SK-N-SH (cell line): ENCODE data around the gene SESTD1. TPM values are rescaled to one million over a fixed set of nuclear protein-coding genes. Genes with fewer than 3 reads are reported as not detected.

Experiments used
- CTCF ChIA-PET: fragments of 300-600, 350-600 bp; formaldehyde crosslinking; extraction: SDS; loops from one replicate; lab custom pipeline; 2021; lab: Yijun Ruan, JAX
- POLR2A ChIA-PET: fragments of 350-600 bp; sonication (Branson Sonifier 250); formaldehyde crosslinking; extraction: SDS; loops from one replicate; lab custom pipeline; 2020; ENCODE audit warnings: antibody characterized with exemption, inconsistent platforms; lab: Yijun Ruan, JAX
- DNase-seq: peaks from one replicate; pipeline ENCODE4 v3.0.0; 2012
- H2AFZ ChIP-seq: fragments of 200-600 bp; sonication (generic); 2 replicates; pipeline ENCODE4 v1.8.1; 2016; ENCODE audit warnings: antibody characterized with exemption, mild to moderate bottlenecking, low read depth
- H3F3A ChIP-seq: fragments of 200-600 bp; sonication (generic); replicated peaks from 2 replicates; pipeline ENCODE3; 2016; ENCODE audit warnings: antibody characterized with exemption, mild to moderate bottlenecking; ENCODE audit not compliant: insufficient read depth
- H3K27ac ChIP-seq, 2 experiments: fragments of 200-500 bp in 1 of 2; fragments of 200-600 bp in 1 of 2; sonication (Bioruptor generic) in 1 of 2; sonication (generic), shearing (Covaris generic) in 1 of 2; 2 replicates each; pipeline versions ENCODE4 v1.5.1 to v1.6.1; 2014 to 2016; ENCODE audit warnings: low read depth in 2 of 2, inconsistent platforms in 1 of 2, low read length in 1 of 2, mild to moderate bottlenecking in 1 of 2, mixed read lengths in 1 of 2
- H3K27me3 ChIP-seq: fragments of 200-600 bp; sonication (generic), shearing (Covaris generic); 2 replicates; pipeline ENCODE4 v1.6.1; 2016; ENCODE audit warnings: mixed run types; ENCODE audit not compliant: insufficient read depth
- H3K36me3 ChIP-seq, 2 experiments: fragments of 200-500 bp in 1 of 2; fragments of 200-600 bp in 1 of 2; sonication (Bioruptor generic) in 1 of 2; sonication (generic) in 1 of 2; replicated peaks in 1 of 2; 2 replicates each; pipeline versions ENCODE3 to v1.5.1; 2014 to 2016; ENCODE audit warnings: low read length in 1 of 2, mild to moderate bottlenecking in 1 of 2; ENCODE audit not compliant: insufficient read depth in 2 of 2, control insufficient read depth in 1 of 2
- H3K4me1 ChIP-seq, 2 experiments: fragments of 200-500 bp in 1 of 2; fragments of 200-600 bp in 1 of 2; sonication (Bioruptor generic) in 1 of 2; sonication (generic), shearing (Covaris generic) in 1 of 2; 2 replicates each; pipeline versions ENCODE4 v1.5.1 to v1.6.1; 2014 to 2016; ENCODE audit warnings: low read depth in 1 of 2, low read length in 1 of 2, mixed run types in 1 of 2; ENCODE audit not compliant: insufficient read depth in 2 of 2, control insufficient read depth in 1 of 2
- H3K4me2 ChIP-seq: fragments of 200-600 bp; sonication (generic), shearing (Covaris generic); 2 replicates; pipeline ENCODE4 v1.6.1; 2017; ENCODE audit warnings: mixed run types
- H3K4me3 ChIP-seq, 2 experiments: fragments of 200-500 bp in 1 of 2; fragments of 200-600 bp in 1 of 2; sonication (Bioruptor generic) in 1 of 2; sonication (generic), shearing (Covaris generic) in 1 of 2; 2 replicates each; pipeline versions ENCODE4 v1.5.1 to v1.8.1; 2014 to 2016; ENCODE audit warnings: low read depth in 2 of 2, inconsistent platforms in 1 of 2, low read length in 1 of 2, mild to moderate bottlenecking in 1 of 2, mixed read lengths in 1 of 2, moderate library complexity in 1 of 2
- H3K79me2 ChIP-seq: fragments of 200-600 bp; sonication (generic); 2 replicates; pipeline ENCODE4 v1.8.1; 2017; ENCODE audit warnings: mild to moderate bottlenecking; ENCODE audit not compliant: insufficient read depth
- H3K9ac ChIP-seq: fragments of 200-600 bp; sonication (generic); 2 replicates; pipeline ENCODE4 v1.6.1; 2017; ENCODE audit warnings: mixed run types
- H3K9me2 ChIP-seq: fragments of 200-600 bp; sonication (generic); 2 replicates; pipeline ENCODE4 v1.6.1; 2017; ENCODE audit warnings: mixed run types
- H3K9me3 ChIP-seq: fragments of 200-600 bp; sonication (generic); 2 replicates; pipeline ENCODE4 v1.6.1; 2017; ENCODE audit warnings: mixed run types, mild to moderate bottlenecking, moderate library complexity
- H4K20me1 ChIP-seq: fragments of 200-600 bp; sonication (generic); 2 replicates; pipeline ENCODE4 v1.6.1; 2017; ENCODE audit warnings: mild to moderate bottlenecking, mixed run types; ENCODE audit not compliant: insufficient read depth
- FOXM1 ChIP-seq: IDR thresholded peaks from 2 replicates; pipeline ENCODE4 v1.4.0; 2012; ENCODE audit warnings: low read depth, mild to moderate bottlenecking
- IRF3 ChIP-seq: fragments of 150-350 bp; IDR thresholded peaks from 2 replicates; pipeline ENCODE4 v1.6.1; 2016; ENCODE audit warnings: mild to moderate bottlenecking, low read depth, low read length
- MEF2A ChIP-seq: IDR thresholded peaks from 2 replicates; pipeline ENCODE4 v1.4.0; 2012; ENCODE audit warnings: low read depth, borderline replicate concordance
- MXI1 ChIP-seq: IDR thresholded peaks from 2 replicates; pipeline ENCODE4 v1.6.1; 2012; ENCODE audit warnings: mild to moderate bottlenecking, low read depth, low read length, improper control_type of control experiment
- NFIC ChIP-seq: IDR thresholded peaks from 2 replicates; pipeline ENCODE4 v1.4.0; 2012; ENCODE audit warnings: borderline replicate concordance
- NRF1 ChIP-seq: IDR thresholded peaks from 2 replicates; pipeline ENCODE4 v1.6.1; 2012; ENCODE audit warnings: low read depth, mild to moderate bottlenecking, low read length
- POLR2AphosphoS5 ChIP-seq: IDR thresholded peaks from 2 replicates; pipeline ENCODE4 v1.6.1; 2012; ENCODE audit warnings: low read depth, low read length
- RAD21 ChIP-seq: IDR thresholded peaks from 2 replicates; pipeline ENCODE4 v1.6.1; 2012; ENCODE audit warnings: mild to moderate bottlenecking, low read length
- RCOR1 ChIP-seq: fragments of 150-350 bp; IDR thresholded peaks from 2 replicates; pipeline ENCODE4 v1.6.1; 2017; ENCODE audit warnings: antibody characterized with exemption, low read length
- REST ChIP-seq: IDR thresholded peaks from 2 replicates; pipeline ENCODE4 v1.6.1; 2012; ENCODE audit warnings: mild to moderate bottlenecking, low read depth, low read length, moderate library complexity
- RXRA ChIP-seq: IDR thresholded peaks from 2 replicates; pipeline ENCODE4 v1.4.0; 2012; ENCODE audit warnings: low read depth, mild to moderate bottlenecking, borderline replicate concordance
- SIN3A ChIP-seq: IDR thresholded peaks from 2 replicates; pipeline ENCODE4 v1.6.1; 2012; ENCODE audit warnings: low read depth, mild to moderate bottlenecking, low read length, moderate library complexity, borderline replicate concordance
- TAF1 ChIP-seq: IDR thresholded peaks from 2 replicates; pipeline ENCODE4 v1.6.1; 2012; ENCODE audit warnings: low read depth, mild to moderate bottlenecking, low read length, moderate library complexity, borderline replicate concordance
- YY1 ChIP-seq: IDR thresholded peaks from 2 replicates; pipeline ENCODE4 v1.4.0; 2012; ENCODE audit warnings: low read depth, mild to moderate bottlenecking
- WGBS: methylation state at CpG from one replicate; pipeline ENCODE4 v1.1.6; 2017; ENCODE audit warnings: low lambda C conversion rate; 5-methylcytosine and 5-hydroxymethylcytosine counted together
- polyA plus RNA-seq, 3 experiments: library from polyadenylated mRNA; depleted of rRNA; stranded (reverse); fragments of >200 nt; gene quantifications; 2 replicates each; pipeline ENCODE4 v1.2.3, GENCODE V29; 2012

SESTD1 gene
- polyA plus RNA-seq, 1 of the 3 experiments (the other 2 are of a cell fraction), result 4.6 TPM

DNA sequence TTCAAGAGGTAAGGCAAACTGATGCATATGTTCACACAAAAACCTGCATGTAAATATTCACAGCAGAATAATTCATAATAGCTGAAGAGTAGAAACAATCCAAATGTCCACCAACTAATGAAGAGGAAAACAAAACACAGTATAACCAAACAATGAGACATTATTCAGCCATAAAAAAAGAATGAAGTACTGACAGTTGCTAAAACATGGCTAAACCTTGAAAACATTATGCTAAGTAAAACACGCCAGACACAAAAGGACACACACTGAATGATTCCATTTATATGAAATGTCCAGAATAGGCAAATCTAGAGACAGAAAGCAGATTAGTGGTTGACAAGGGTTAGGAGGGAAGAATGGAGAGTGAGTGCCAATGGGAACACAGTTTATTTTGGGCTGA, 86.9 kb downstream of the SESTD1 start:
- POLR2A ChIA-PET, result no interaction called here
- CTCF ChIA-PET, result interaction anchor here (0.6 kb wide), 2 partner anchors 115 to 201 kb away, joined by 3 read pairs; no protein-coding TSS in a partner anchor

DNA sequence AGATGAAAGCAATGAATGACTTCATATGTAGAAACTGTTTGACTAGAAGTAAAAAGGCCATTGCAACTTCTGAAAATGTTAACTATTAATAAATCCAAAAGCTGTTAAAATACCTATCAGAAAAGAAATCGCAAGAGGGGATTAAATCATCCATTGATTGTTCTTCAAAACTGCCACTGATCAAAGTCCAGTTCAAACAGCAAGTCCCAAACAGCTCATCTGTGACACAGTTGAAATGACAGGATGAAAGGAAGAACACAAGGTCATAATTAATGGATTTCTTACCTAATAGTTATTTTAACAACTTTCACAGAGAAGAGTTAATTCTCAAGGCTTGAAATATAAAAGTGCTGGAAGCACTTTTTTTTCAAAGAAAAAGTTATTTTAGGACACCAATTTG, 90.4 kb downstream of the SESTD1 start:
- Histone ChIP-seq H3F3A (no peaks in the 10 kb centered on the region), H3K79me2 (no peaks in the 10 kb centered on the region), H3K4me1 (no peaks in the 10 kb centered on the region), H3K4me3 (no peak overlapping the region), H3K27me3 (no peaks in the 10 kb centered on the region), H2AFZ (no peak overlapping the region), H3K27ac (no peak overlapping the region), H3K9ac (no peak overlapping the region), H4K20me1 (no peaks in the 10 kb centered on the region), H3K9me3 (no peaks in the 10 kb centered on the region), H3K9me2 (no peaks in the 10 kb centered on the region), H3K36me3 (peaks cover 0 to 6% of the 10 kb centered on the region in 2 experiments), H3K4me2 (no peak overlapping the region)
- TF ChIP-seq NFIC, result no peak
- no peak for TF ChIP-seq RAD21
- no peak for TF ChIP-seq POLR2AphosphoS5
- TF ChIP-seq YY1, result no peak
- no peak for TF ChIP-seq IRF3
- TF ChIP-seq MEF2A, result no peak
- 100% methylated on average over 1 of the region's 1 CpG for WGBS
- POLR2A ChIA-PET, result no interaction called here
- CTCF ChIA-PET, result interaction anchor here (1.8 kb wide), 1 partner anchor 45 kb away, joined by 5 read pairs; no protein-coding TSS in a partner anchor
- no peak for DNase-seq

More for the DNA sequence above, 86.9 kb downstream of the SESTD1 start:
- H3K4me3 ChIP-seq, result no peak overlapping the region
- TF ChIP-seq REST (no peak), MXI1 (no peak), NRF1 (no peak), SIN3A (no peak), RAD21 (no peak), FOXM1 (no peak), TAF1 (no peak), RXRA (no peak), RCOR1 (no peak)
- peaks cover 0 to 11% of the 10 kb centered on the region in 2 experiments for H3K36me3 ChIP-seq
- H3K27ac ChIP-seq, result no peak overlapping the region
- peaks cover 7% of the 10 kb centered on the region for H3F3A ChIP-seq
- no peak overlapping the region for H3K4me2 ChIP-seq
- no peaks in the 10 kb centered on the region for H4K20me1 ChIP-seq
- 86% methylated on average over 1 of the region's 1 CpG for WGBS
- H2AFZ ChIP-seq, result no peak overlapping the region
- no peak overlapping the region for H3K9ac ChIP-seq
- H3K4me1 ChIP-seq, result no peaks in the 10 kb centered on the region
- no peaks in the 10 kb centered on the region for H3K9me2 ChIP-seq
- H3K9me3 ChIP-seq, result no peaks in the 10 kb centered on the region
- no peaks in the 10 kb centered on the region for H3K27me3 ChIP-seq
- no peaks in the 10 kb centered on the region for H3K79me2 ChIP-seq
- no peak for DNase-seq
